ENCODE measurements around the gene CDCA8.

- TF ChIP-seq, protein P1, sequence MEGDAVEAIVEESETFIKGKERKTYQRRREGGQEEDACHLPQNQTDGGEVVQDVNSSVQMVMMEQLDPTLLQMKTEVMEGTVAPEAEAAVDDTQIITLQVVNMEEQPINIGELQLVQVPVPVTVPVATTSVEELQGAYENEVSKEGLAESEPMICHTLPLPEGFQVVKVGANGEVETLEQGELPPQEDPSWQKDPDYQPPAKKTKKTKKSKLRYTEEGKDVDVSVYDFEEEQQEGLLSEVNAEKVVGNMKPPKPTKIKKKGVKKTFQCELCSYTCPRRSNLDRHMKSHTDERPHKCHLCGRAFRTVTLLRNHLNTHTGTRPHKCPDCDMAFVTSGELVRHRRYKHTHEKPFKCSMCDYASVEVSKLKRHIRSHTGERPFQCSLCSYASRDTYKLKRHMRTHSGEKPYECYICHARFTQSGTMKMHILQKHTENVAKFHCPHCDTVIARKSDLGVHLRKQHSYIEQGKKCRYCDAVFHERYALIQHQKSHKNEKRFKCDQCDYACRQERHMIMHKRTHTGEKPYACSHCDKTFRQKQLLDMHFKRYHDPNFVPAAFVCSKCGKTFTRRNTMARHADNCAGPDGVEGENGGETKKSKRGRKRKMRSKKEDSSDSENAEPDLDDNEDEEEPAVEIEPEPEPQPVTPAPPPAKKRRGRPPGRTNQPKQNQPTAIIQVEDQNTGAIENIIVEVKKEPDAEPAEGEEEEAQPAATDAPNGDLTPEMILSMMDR (IDR thresholded peaks at IDR 0.05) = no peak
- no peak for TF ChIP-seq POLR2A (IDR thresholded peaks at IDR 0.05)
Measured at GRCh38 chr1:37673920-37674319, 18.4 kb upstream of the CDCA8 start.

Data from Peyer's patch (tissue), 4 donors.